NCI-H1436 treated with DMSO at 0.1 percent for 48 hours (cell line): Measurements from ENCODE around the gene C6orf47.

Experiments
- DNase-seq: peaks from one replicate; lab custom pipeline; 2025; lab: John Stamatoyannopoulos, UW

C6orf47 gene

GRCh38 chr6:31661262-31662123 is 915 bp upstream of the C6orf47 start:
- DNase-seq = no peak

GRCh38 chr6:31659649-31660380 is 763 bp downstream of the C6orf47 start:
- DNase-seq = no peak

GRCh38 chr6:31658983-31659648 is 1.5 kb downstream of the C6orf47 start:
- DNase-seq = no peak

GRCh38 chr6:31658158-31658688 is 2.4 kb downstream of the C6orf47 start:
- DNase-seq = no peak

GRCh38 chr6:31657406-31658157 is 3.0 kb downstream of the C6orf47 start:
- no peak for DNase-seq

- DNase-seq = no peak
Observed at GRCh38 chr6:31655349-31656237, 5.0 kb downstream of the C6orf47 start, which contains the start of gene APOM. Gene APOM, plus strand, starts transcription at chr6:31655894. Its CDS starts 73 bp downstream, at chr6:31655967.

- DNase-seq = no peak
Observed at GRCh38 chr6:31654574-31655348, 5.8 kb downstream of the C6orf47 start.

GRCh38 chr6:31652925-31653724 is 7.5 kb downstream of the C6orf47 start:
- no peak for DNase-seq

GRCh38 chr6:31651602-31652191 is 8.9 kb downstream of the C6orf47 start:
- no peak for DNase-seq

- DNase-seq = no peak
Observed at GRCh38 chr6:31645325-31645724, 15.3 kb downstream of the C6orf47 start.

GRCh38 chr6:31643818-31644454 is 16.6 kb downstream of the C6orf47 start:
- DNase-seq = no peak

GRCh38 chr6:31642798-31643570 is 17.6 kb downstream of the C6orf47 start:
- no peak for DNase-seq

GRCh38 chr6:31641370-31641769 is 19.2 kb downstream of the C6orf47 start:
- DNase-seq = no peak

GRCh38 chr6:31640612-31641011 is 20.0 kb downstream of the C6orf47 start:
- DNase-seq = no peak

- no peak for DNase-seq
Observed at GRCh38 chr6:31639449-31639861, 21.1 kb downstream of the C6orf47 start.

GRCh38 chr6:31639043-31639442 is 21.5 kb downstream of the C6orf47 start:
- no peak for DNase-seq
